Endometrium (tissue), 2 donors: Measurements from ENCODE around the gene EFCAB12.

Experiments used
- FAIRE-seq: peaks from 2 replicates; lab custom pipeline; 2012; peaks lifted over from hg19 to GRCh38; lab: Jason Lieb, UNC
- donor health status: control.
- donor health status: control.

EFCAB12 gene

GRCh38 chr3:129428376-129429079 is at the start of gene EFCAB12:
TSS of gene EFCAB12 (minus strand) at chr3:129428636. CDS start at chr3:129428488, 148 bp downstream.
- peak; percentile 76 for FAIRE-seq

GRCh38 chr3:129476586-129476985 is 48.1 kb upstream of the EFCAB12 start:
- no peak for FAIRE-seq

GRCh38 chr3:129475863-129476262 is 47.4 kb upstream of the EFCAB12 start:
- no peak for FAIRE-seq

- no peak for FAIRE-seq
Observed at GRCh38 chr3:129474984-129475804, 46.8 kb upstream of the EFCAB12 start.

- FAIRE-seq = no peak
Observed at GRCh38 chr3:129473769-129474152, 45.3 kb upstream of the EFCAB12 start.

- no peak for FAIRE-seq
Observed at GRCh38 chr3:129473067-129473768, 44.8 kb upstream of the EFCAB12 start.

GRCh38 chr3:129470861-129471260 is 42.4 kb upstream of the EFCAB12 start:
- no peak for FAIRE-seq

GRCh38 chr3:129469026-129469425 is 40.6 kb upstream of the EFCAB12 start:
- FAIRE-seq = no peak

GRCh38 chr3:129467932-129468331 is 39.5 kb upstream of the EFCAB12 start:
- FAIRE-seq = no peak

GRCh38 chr3:129463716-129464115 is 35.3 kb upstream of the EFCAB12 start:
- FAIRE-seq = no peak

GRCh38 chr3:129463094-129463493 is 34.7 kb upstream of the EFCAB12 start:
- FAIRE-seq = no peak

- no peak for FAIRE-seq
Observed at GRCh38 chr3:129462361-129462968, 34.0 kb upstream of the EFCAB12 start.

- no peak for FAIRE-seq
Observed at GRCh38 chr3:129461461-129462146, 33.2 kb upstream of the EFCAB12 start.

GRCh38 chr3:129461022-129461421 is 32.6 kb upstream of the EFCAB12 start:
- FAIRE-seq = no peak

- no peak for FAIRE-seq
Observed at GRCh38 chr3:129460572-129460971, 32.1 kb upstream of the EFCAB12 start.

- FAIRE-seq = no peak
Observed at GRCh38 chr3:129460155-129460554, 31.7 kb upstream of the EFCAB12 start.

GRCh38 chr3:129453732-129454131 is 25.3 kb upstream of the EFCAB12 start:
- no peak for FAIRE-seq

GRCh38 chr3:129449279-129450115 is 21.1 kb upstream of the EFCAB12 start:
- FAIRE-seq = no peak

GRCh38 chr3:129448186-129448895 is 19.9 kb upstream of the EFCAB12 start:
- FAIRE-seq = no peak

GRCh38 chr3:129446926-129447325 is 18.5 kb upstream of the EFCAB12 start:
- no peak for FAIRE-seq
